ENCODE data around the gene SERTAD2. TPM values are rescaled to one million over a fixed set of nuclear protein-coding genes. Genes with fewer than 3 reads are reported as not detected.

SERTAD2 gene
- total and polyA plus RNA-seq, 2 donors (not counting 3 experiments of a cell fraction or from before 2014, with no cell fraction given) = 5.5 to 11.2 TPM

DNA sequence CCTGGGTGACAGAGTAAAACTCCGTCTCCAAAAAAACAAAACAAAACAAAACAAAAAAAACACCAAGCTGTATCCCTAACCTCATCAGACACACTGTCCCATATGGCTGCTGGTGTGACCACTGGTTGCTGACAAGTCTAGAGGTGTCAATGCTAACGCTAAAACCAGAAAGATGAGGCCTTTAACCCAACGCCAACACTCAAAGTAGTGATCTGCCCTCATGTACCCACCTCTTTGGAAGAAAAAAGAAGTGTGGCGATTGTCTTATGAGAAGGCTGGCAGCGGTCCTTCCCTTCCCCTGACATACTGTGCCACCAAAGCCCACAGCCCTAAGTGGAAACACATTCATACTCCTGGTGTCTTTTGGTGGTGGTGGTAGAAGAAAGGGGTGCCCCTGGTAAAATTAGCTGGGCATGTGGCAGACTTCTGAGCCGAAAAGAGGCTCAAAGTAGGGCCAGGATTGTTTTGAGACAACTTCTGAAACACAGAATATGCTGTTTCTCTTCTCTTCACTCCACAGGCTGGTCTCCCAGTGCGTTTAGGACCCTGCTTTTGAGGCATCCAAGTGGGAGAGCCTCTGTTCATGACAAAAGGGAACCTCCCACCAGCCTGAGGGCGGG, 9.8 kb downstream of the SERTAD2 start:
- ChIA-PET POLR2A (interaction anchor here (0.9 to 3.0 kb wide), 5 partner anchors 10 to 215 kb away, joined by 3 to 12 read pairs (median 4); partner anchors contain the start of gene SERTAD2), CTCF (interaction anchor here (0.7 to 5.9 kb wide), 22 partner anchors 9 to 313 kb away, joined by 3 to 105 read pairs (median 6); partner anchors contain the start of genes AFTPH and SERTAD2)
- Histone ChIP-seq H2AFZ (ENCODE audit: low read depth, low read length) (peak overlapping the region; percentile 10), H3K27me3 (ENCODE audit: control insufficient read depth in 2 of 2, insufficient read depth in 2 of 2, low read length in 2 of 2) (no peaks in the 10 kb centered on the region), H3K4me1 (ENCODE audit: control insufficient read depth, extremely low read depth, insufficient read depth, low read length) (peaks cover 29% of the 10 kb centered on the region), H3K27ac (ENCODE audit: insufficient read depth, low read depth, low read length) (peak overlapping the region; percentile 87), H3K4me3 (replicated peaks in 1 of 3; ENCODE audit: insufficient read depth in 1 of 3, low read depth in 1 of 3, low read length in 3 of 3) (peak overlapping the region in 1 of 3 experiments; percentile 53), H3K9ac (replicated peaks; ENCODE audit: extremely low read depth, insufficient read depth, low read length) (peak overlapping the region; percentile 86), H3K36me3 (ENCODE audit: control insufficient read depth in 2 of 2, extremely low read depth in 1 of 2, insufficient read depth in 2 of 2, low read length in 2 of 2) (no peaks in the 10 kb centered on the region), H3K9me3 (replicated peaks; ENCODE audit: control insufficient read depth, insufficient read depth, low read length) (no peaks in the 10 kb centered on the region), H3K79me2 (ENCODE audit: control insufficient read depth, insufficient read depth, low read length) (peaks cover 88% of the 10 kb centered on the region), H3K9me1 (replicated peaks; ENCODE audit: control insufficient read depth, extremely low read depth, insufficient read depth, low read length) (no peaks in the 10 kb centered on the region), H3K4me2 (ENCODE audit: insufficient read depth, low read length) (peak overlapping the region; percentile 83), H4K20me1 (replicated peaks; ENCODE audit: control insufficient read depth, extremely low read depth, insufficient read depth, low read length) (no peaks in the 10 kb centered on the region)
- intact Hi-C loops (cut with micrococcal nuclease) (loop anchor here (1.0 to 10.0 kb wide), 3 partner anchors 9 to 499 kb away; partner anchors contain the start of genes PELI1 and SERTAD2), dilution Hi-C loops (cut with MboI; ENCODE audit: extremely low pct_ligation_motif_present, low sequenced_read_pairs) (no loop called here)
- TF ChIP-seq, protein P1, sequence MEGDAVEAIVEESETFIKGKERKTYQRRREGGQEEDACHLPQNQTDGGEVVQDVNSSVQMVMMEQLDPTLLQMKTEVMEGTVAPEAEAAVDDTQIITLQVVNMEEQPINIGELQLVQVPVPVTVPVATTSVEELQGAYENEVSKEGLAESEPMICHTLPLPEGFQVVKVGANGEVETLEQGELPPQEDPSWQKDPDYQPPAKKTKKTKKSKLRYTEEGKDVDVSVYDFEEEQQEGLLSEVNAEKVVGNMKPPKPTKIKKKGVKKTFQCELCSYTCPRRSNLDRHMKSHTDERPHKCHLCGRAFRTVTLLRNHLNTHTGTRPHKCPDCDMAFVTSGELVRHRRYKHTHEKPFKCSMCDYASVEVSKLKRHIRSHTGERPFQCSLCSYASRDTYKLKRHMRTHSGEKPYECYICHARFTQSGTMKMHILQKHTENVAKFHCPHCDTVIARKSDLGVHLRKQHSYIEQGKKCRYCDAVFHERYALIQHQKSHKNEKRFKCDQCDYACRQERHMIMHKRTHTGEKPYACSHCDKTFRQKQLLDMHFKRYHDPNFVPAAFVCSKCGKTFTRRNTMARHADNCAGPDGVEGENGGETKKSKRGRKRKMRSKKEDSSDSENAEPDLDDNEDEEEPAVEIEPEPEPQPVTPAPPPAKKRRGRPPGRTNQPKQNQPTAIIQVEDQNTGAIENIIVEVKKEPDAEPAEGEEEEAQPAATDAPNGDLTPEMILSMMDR (IDR thresholded peaks at IDR 0.05; ENCODE audit: extremely low read depth in 1 of 2, insufficient read depth in 1 of 2, low read depth in 1 of 2, low read length in 2 of 2) = no peak
- TF ChIP-seq POLR2AphosphoS5 (IDR thresholded peaks at IDR 0.05; ENCODE audit: insufficient read depth, low read depth, low read length) = no peak
- no peak for TF ChIP-seq POLR2A (IDR thresholded peaks at IDR 0.05; ENCODE audit: low read depth, low read length)
- TF ChIP-seq JUN (IDR thresholded peaks at IDR 0.05; ENCODE audit: borderline replicate concordance, insufficient read depth, insufficient read length, low read depth) = no peak
- TF ChIP-seq FOS (IDR thresholded peaks at IDR 0.05; ENCODE audit: borderline replicate concordance, insufficient read depth, low read length) = no peak
- TF ChIP-seq GATA2 (IDR thresholded peaks at IDR 0.05; ENCODE audit: insufficient read depth, insufficient read length, low read depth, low read length) = no peak
- TF ChIP-seq EZH2 (IDR thresholded peaks at IDR 0.05; ENCODE audit: borderline replicate concordance, low read depth, low read length, severe bottlenecking) = no peak
- TF ChIP-seq, protein P2, sequence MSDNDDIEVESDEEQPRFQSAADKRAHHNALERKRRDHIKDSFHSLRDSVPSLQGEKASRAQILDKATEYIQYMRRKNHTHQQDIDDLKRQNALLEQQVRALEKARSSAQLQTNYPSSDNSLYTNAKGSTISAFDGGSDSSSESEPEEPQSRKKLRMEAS (IDR thresholded peaks at IDR 0.05; ENCODE audit: insufficient read depth, insufficient read length) = no peak
- no peak for TF ChIP-seq MYC (IDR thresholded peaks at IDR 0.05; ENCODE audit: low read depth, low read length)
- FAIRE-seq = peak; percentile 24
- no peak for DNase-seq (ENCODE audit: low read depth, low spot score)
- TSS peak; percentile 12 for BruUV-seq (replicated peaks)

Data from endothelial cell of umbilical vein (primary cell).